H7 (cell line): ENCODE data around the gene MOSPD2. TPM values are rescaled to one million over a fixed set of nuclear protein-coding genes. Genes with fewer than 3 reads are reported as not detected.

Experiments
- total RNA-seq: library from RNA; depleted of rRNA; stranded (reverse); fragments of >200 nt; shearing (Covaris generic); gene quantifications from 2 replicates; pipeline ENCODE4 v1.2.3, GENCODE V29; 2014; rRNA removed

Gene MOSPD2
- total RNA-seq, 1 experiment from 2014 or later = 16.2 TPM

Other genes with a start within 250 kb of the MOSPD2 start
- 12.2 and 15.1 TPM in 2 replicates for gene FANCB, start 352 bp upstream of the MOSPD2 start, total RNA-seq